ENCODE data around the gene RPL36A.

RPL36A gene

DNA sequence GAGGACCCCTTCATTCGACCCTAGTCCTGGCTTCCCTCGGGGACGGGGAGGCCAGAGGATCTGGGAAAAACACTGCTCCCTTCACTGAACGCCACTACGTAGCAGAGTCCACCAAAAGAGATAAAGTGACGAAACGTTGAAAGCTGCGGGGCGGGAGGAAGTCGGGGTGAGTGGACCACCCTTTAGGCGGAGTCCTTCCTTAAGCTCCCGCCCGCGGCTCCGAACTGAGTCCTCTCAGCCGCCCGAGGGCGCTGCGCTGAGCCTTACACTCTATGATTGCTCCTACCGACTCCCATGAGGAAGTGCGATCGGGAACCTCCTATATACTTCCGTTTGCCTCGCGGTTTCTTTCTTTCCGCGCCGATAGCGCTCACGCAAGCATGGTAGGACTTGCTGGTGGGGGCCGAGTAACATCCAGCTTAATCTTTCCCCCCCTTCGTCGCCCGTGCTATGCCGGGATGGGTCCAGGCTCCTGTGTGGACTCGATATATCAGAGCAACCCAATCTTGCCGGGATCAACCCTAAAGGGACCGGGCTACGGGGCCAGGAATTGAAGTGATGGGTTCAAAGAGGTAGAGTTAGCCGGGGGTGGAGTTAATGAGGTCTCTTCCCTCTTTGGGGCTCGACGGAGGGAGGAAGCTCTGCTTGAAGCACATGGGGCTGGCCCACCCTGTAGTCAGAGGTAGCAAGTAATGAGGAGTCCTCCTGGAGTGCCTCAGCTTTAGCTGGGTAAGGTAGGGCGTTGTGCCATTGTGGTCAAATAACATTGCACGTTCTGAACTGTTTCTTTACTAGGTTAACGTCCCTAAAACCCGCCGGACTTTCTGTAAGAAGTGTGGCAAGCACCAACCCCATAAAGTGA, at the start of gene RPL36A:
Gene RPL36A, plus strand, starts transcription at position 348 of the 862 bp plus-strand sequence. Its CDS starts 33 bp downstream, at position 381.
- peak; percentile 86 for DNase-seq

DNA sequence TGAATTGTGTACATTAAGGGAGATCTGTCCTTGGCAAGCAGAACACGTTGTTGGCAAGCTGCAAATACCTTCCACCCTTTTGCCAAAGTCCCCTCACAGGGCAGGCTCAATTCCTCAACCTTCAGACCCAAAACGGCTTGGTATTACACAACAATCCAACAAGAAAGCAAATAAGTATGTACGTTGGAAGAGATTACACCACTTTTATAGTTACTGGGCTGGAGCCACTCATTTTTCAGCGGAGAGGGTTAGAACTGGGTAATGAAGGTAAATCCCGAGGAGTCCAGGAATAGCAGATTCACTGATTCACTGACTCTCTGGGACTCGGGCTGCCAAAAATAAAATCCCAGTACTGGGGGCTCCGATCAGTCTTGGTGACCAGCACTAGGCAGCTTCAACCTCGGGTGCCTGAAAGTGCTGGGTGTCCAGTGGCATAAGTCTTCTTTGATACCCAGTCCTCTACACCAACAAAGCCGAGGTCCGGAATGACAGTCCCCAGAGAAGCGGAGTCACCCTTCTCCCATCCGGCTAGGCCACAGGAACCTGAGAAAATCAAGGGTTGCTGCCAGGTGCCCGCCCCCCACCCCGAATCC, 42.9 kb upstream of the RPL36A start:
- no peak for DNase-seq

- DNase-seq = peak; percentile 83
Observed at GRCh38 chrX:101348452-101349192, 42.2 kb upstream of the RPL36A start, which contains the start of gene TIMM8A. Gene TIMM8A, minus strand, starts transcription at chrX:101348742. Its CDS starts 78 bp downstream, at chrX:101348664.

- DNase-seq = no peak
Observed at GRCh38 chrX:101349193-101349562, 41.6 kb upstream of the RPL36A start.

DNA sequence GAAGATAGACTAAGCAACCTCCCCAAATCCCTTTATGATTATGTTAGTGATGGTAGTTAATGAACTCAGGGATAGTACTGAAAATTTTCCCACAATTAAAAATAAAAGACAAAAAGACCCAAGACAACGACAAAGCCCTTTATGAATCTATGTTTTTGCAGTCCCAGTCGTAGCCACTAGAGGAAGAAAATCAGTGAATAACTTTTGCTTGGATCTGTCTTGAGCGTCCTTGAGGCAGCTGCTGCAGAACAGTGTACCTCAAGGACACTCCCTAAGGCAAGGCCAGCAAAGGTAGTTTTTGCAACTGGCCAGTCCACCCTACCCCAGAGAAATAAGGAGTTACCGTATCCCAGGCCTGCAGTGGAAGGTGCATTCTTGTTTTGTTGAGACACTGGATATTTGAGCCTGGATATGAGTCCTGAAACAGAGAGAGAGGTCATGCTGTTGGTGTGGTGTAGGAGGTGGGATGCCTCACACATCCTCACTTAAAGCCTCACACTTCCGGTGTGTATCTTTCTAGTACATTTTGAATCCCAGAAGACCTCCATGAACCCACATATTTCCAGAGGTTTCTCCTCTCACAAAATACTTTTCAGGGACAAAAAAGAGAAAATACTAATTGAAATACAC, 33.5 kb upstream of the RPL36A start:
- no peak for DNase-seq

- no peak for DNase-seq
Observed at GRCh38 chrX:101359966-101360365, 30.8 kb upstream of the RPL36A start.

DNA sequence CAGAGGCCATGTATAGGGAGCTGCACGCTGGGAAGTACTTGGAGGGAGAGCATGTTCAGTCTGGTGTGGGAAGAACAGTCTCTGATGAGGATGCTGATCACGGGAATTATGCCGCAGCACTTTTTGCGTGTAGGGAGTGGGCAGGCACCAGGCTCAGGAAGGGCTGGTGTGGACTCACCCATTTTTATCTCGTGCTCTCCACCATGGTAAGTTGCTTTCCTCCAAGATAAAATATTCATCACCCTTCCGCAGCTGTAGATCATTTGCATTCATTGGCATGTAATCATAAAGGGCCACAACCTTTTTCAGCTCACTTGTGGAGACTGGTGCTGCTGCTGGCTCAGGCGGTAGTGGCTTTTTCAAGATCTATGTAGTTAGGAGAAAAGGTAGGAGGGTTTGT, 30.4 kb upstream of the RPL36A start:
- no peak for DNase-seq

- no peak for DNase-seq
Observed at GRCh38 chrX:101362116-101362515, 28.7 kb upstream of the RPL36A start.

DNA sequence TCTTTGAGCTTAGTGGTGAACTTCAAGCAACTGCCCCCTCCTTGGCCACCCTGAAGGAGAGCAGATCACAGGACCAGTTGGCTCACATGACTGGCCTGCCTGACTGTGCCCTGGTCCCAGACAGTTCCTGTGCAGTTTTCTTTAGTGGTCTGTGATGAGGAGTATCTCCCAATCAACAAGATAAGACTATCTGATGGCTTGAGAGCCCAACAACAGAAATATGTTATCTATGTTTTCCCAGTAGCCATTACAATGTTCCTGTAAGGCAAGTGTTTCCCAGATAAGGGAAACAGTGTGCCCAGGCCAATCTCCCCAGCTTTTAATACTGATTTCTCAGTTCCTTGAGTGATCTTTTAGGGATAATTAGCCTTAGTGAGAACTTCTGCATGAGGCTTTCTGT, 28.1 kb upstream of the RPL36A start:
- no peak for DNase-seq

DNA sequence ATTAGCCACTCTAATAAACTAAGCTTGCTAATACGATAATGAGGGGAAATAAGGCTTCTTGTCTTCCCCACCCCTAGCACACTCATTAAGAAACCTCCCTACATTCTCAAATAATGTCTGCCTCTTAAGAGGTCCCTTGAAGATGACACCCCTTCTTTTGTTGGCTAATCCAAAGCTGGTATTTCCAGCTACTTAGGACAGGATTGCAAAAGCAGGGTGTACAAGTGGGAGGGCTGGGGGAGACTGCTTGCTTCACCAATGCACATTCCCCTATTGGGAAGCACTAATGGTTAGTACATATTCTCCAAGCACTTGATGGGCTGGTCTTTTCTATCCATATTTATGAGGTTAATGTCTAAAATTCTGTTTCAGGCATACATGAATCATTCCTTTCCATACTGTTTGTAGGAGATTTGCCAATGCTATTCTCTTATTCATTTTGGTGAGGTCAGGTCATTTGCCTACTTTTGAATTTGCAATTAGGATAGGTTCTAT, 25.5 kb upstream of the RPL36A start:
- DNase-seq = no peak

GRCh38 chrX:101368800-101369199, 22.0 kb upstream of the RPL36A start:
- no peak for DNase-seq

DNA sequence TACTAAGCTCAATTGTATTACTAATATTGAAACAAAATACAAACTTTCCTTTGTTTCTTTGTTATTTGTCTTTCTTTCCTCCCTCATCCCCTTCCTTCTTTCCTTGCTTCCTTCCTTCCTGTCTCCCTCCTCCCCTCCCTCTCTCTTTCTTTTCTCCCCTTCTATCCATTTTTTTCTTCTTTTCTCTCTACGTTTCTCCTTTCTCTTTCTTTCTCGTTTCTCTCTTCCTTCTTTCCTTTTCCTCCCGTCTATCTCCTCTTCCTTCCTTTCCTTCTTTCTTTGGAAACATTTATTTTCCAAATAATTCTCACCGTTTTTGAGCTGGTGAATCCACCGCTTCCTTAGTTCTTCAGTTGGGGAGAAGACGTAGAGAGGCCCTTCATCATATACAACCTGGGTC, 21.1 kb upstream of the RPL36A start:
- DNase-seq = no peak

DNA sequence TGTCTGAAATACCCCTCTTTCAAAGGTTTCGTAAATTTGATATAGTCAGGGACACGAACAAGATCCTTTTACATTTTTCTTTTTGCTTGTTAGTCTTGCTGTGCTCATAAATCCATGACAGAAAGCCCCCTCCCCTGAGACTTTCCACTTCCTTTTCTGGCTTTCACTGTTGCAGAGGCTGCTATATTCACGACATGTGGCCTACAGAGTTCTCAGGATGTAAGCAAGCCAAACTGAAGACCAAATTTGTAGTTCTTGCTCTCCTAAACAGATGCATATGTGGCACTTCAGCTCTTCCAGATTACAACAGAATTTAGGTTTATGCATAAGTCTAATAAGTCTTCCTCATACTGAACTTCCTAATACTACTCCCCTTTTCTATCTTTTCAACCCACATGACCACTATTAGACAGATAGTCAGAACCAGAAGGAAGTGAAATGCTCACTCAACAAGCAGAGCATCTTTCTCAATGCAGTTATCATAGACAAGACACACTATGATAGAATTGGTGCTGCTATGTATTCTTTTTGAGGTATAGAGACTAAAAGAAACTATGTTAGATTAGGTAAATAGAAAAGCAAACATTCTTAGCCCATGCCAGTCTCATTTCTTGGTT, 19.8 kb upstream of the RPL36A start:
- DNase-seq = no peak

DNA sequence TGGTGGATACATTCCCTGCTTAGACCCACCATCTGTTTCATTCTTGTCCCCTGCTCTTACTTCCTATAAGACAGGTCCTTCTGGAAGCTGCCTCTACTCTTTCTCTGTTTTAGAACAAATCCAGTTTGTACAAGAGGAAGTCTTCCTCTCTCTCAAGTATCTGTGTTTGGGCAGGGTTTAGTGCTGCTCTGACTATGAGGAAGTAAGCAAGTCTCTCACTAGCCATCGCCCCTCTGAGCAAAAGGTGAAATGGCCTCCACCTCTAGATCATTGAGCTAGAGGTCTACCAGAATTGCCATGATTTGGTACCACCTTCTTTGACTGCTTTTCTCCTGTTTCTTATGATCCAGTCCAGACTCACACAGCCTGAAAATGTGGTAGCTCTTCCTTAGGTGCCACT, 13.3 kb upstream of the RPL36A start:
- DNase-seq = no peak

DNA sequence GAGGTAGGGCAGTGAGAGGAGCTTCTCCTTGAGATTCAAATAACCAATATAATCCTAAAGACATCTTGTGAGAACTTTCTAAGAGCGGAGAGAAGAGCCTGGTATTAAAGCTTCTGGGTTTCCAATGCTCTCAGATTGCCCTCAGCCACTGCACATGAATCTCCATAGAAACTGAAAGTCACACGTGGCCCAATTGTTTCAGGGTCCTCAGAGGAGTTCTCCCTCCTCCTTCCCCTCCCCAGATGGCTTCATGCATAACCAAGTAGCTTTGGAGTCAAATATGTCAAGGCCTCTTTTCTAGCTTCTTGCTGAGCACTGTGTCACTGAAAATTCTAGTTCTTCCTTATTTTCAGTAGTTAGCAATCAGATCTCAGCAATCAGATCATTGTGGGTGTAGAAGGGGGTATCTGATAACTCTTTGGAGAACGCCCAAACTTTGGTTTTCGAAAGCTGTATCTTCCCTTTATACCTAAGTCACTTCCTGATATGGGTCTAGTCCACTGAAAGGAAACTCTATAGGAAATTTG, 7.1 kb upstream of the RPL36A start:
- DNase-seq = no peak

- DNase-seq = no peak
Observed at GRCh38 chrX:101385026-101385684, 5.7 kb upstream of the RPL36A start.

DNA sequence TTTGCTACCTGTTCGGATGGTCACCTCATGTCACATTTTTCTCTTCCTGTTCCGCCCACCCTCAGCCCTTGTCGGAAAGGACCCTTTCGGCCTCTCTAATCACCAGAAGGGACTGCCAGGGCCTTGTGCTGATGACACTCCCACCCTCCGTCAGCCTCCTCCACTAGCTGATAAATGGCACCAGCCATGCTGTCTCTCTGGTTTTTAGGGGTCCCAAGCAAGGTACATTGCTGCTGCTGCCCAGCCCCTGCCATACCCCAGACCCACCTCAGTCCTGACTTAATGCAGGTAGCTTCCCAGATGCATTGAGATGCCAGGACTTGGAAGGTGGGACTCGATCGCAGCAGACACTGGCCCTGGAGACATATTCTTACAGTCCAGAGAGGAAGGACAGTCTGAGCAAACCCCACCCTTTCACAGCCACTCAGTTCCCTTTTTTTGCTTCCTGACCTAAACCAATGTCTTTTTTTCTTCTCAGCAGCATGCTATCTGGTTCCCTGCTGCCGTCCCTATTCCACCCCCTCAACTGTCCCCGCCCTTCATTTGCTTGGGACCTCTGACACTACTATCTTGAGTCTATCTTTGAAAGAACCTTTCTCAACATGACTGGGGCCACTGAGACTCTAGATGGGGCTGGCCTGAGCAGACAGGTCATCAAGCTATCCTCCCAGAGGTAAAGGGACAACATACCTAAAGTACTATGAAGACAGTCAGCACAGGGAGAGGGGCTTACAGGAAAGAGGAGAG, 4.8 kb upstream of the RPL36A start, which contains the start of gene BTK:
Gene BTK, minus strand, starts transcription at position 397 of the 747 bp plus-strand sequence. CDS start 10,907 bp downstream, outside the sequence.
- DNase-seq = no peak

GRCh38 chrX:101386542-101386885, 4.3 kb upstream of the RPL36A start:
- DNase-seq = no peak

GRCh38 chrX:101388604-101389003, 2.2 kb upstream of the RPL36A start:
- DNase-seq = no peak

DNA sequence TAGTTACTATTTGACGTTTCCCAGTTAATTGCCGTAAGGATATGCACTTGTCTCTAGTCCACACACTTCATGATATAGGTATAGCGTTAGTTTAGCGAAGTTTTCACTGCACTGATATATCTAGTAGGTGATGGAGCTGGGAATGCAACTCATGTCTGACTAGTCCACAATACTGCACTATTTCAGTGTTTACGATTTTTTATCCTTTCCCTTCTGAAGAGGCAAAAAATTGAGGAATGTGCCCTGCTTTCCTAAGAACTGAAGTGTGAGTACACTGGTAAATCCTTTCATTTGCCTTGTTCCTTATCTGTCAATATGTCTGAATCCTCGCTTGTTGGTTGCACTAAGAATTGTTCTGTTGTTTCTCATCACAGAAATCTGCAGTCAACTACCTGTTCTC, 1.0 kb downstream of the RPL36A start:
- no peak for DNase-seq

Measured in stimulated activated CD4-positive, alpha-beta T cell treated with anti-CD3 and anti-CD28 coated beads, Interleukin-4, amount 100 ng/mL, for 24 hours (primary cell).